Measurements from ENCODE around the gene BLOC1S3. TPM values are rescaled to one million over a fixed set of nuclear protein-coding genes. Genes with fewer than 3 reads are reported as not detected.

The BLOC1S3 gene, protein sequence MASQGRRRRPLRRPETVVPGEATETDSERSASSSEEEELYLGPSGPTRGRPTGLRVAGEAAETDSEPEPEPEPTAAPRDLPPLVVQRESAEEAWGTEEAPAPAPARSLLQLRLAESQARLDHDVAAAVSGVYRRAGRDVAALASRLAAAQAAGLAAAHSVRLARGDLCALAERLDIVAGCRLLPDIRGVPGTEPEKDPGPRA
- total RNA-seq = 6.9 TPM

DNA sequence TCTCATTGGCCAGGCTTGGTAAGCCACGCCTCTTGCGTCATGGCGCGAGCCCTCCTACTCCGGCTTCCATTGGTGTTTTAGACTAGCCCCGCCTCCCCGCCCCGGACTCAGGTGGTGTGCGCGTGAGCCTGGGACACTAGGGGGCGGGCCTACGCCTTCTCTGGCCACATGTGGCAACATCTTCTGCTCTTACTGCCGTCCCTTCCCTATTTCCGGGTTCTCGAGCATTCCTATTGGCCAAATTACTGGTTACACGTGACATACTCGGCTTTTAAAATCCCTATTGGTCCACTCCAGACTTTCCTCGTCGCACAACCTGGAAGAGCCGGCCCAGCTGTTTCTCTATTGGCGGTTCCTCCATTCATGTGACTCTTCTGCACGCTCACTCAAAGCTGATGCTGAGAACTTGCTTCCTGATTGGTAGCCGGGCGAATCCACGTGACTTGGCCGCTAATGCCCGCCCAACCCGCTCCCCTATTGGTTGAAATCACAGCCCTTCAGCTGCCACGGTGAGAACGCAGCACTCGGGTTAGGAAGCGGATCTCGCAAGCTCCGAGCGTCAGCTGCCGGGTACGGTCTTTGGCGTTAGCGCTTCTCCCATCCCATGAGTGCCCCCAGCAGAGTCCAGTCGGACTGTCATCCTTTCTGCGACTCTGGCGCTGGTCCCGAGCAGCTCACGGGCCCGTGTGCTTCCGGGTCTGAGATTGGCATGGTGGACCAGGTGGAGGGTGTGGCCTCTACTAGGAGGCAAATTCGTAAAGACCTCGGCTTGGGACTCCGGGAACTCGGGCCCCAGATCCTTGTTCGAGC is at the start of gene BLOC1S3:
Gene BLOC1S3 (plus strand): TSS at position 523 of the 810 bp plus-strand sequence. CDS start 513 bp downstream, outside the sequence.

DNA sequence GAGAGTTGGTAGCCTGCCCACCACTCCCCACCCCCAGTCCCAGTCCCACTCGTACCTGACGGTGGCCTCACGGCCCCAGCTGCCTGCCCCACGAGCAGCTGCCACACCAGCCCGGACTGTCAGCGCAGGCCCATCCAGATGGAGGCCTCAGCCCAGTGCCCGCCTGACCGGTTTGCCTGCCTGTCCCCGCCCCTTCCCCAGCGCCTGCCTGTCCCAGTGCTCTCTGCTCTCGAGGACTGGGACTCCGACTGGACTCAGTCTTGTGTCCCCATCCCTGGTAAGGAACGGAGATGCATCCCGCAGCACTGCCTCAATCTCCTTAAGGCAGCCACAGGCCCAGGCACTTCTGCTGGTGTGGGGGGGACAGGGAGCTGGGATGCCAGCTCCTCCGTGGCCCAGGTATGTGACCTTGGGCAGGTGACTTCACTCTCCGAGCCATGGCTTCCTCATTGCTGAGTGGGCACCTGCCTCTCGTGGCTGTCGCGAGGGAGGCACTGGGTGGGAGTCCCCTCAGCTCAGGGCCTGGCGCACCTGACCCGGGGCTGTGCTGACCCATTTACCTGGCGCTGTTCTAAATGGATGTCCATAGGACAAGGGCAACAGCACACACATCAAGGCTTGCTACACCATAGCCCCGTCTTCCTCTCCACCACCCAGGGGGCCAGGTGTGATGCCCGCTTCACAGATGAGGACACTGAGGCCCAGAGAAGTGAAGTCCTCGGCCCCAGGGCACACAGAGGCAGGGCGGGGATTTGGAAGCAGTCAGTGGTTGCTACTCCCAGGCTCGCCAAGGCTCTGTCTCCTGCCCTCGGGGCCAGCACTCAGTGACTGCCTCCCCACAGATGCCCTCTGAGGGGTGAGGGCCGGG is 17.5 kb upstream of the BLOC1S3 start, which contains the start of gene NKPD1:
Gene NKPD1 (minus strand): TSS at position 113 of the 868 bp plus-strand sequence. CDS start 832 bp downstream, outside the sequence.

DNA sequence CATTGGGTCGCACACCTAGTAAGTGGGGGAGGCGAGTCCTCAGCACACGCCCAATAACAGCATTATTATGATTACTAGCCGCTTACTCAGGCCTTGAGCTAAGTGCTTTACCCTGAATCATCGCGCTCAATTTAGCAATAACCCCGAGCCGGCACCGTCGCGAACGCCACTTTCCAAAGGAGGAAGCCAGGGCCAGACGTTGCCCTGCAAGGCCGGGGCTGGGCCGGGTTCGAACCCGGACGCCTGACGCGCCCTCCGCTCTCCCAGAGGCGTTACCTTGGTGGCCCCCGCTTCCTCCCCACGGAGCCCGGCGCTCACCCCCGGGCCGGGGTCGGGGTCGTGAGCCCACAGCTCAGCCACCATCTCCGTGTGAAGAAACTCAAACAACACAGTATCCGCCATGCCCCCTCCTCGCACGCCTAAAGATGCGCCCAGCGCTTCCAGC is 745 bp upstream of the BLOC1S3 start, which contains the start of gene TRAPPC6A:
Gene TRAPPC6A (minus strand): TSS at position 421 of the 445 bp plus-strand sequence. CDS start 19 bp downstream, at position 402.

Other genes with a start within 250 kb of the BLOC1S3 start
- gene APOC4, start 236.5 kb upstream of the BLOC1S3 start, total RNA-seq = not detected
- 1.2 TPM for gene APOC2, start 232.7 kb upstream of the BLOC1S3 start, total RNA-seq
- 92.5 TPM for gene CLPTM1, start 223.4 kb upstream of the BLOC1S3 start, total RNA-seq
- 14.4 TPM for gene RELB, start 177.3 kb upstream of the BLOC1S3 start, total RNA-seq
- 30.4 TPM for gene CLASRP, start 139.7 kb upstream of the BLOC1S3 start, total RNA-seq
- gene ZNF296, start 102.3 kb upstream of the BLOC1S3 start, total RNA-seq = 0.58 TPM
- 12.2 TPM for gene GEMIN7, start 99.5 kb upstream of the BLOC1S3 start, total RNA-seq
- 34.4 TPM for gene PPP1R37, start 85.6 kb upstream of the BLOC1S3 start, total RNA-seq
- gene NKPD1, start 17.8 kb upstream of the BLOC1S3 start, total RNA-seq = 0.12 TPM
- 23.9 TPM for gene TRAPPC6A, start 547 bp upstream of the BLOC1S3 start, total RNA-seq
- gene EXOC3L2, start 66.6 kb downstream of the BLOC1S3 start, total RNA-seq = 27.9 TPM
- 29.3 TPM for gene MARK4, start 72.5 kb downstream of the BLOC1S3 start, total RNA-seq
- gene CKM, start 144.1 kb downstream of the BLOC1S3 start, total RNA-seq = 1,004 TPM
- 4.0 TPM for gene KLC3, start 162.0 kb downstream of the BLOC1S3 start, total RNA-seq
- 20.7 TPM for gene ERCC2, start 191.8 kb downstream of the BLOC1S3 start, total RNA-seq
- gene PPP1R13L, start 226.3 kb downstream of the BLOC1S3 start, total RNA-seq = 8.8 TPM
- gene POLR1G, start 227.9 kb downstream of the BLOC1S3 start, total RNA-seq = 7.2 TPM
- 72.8 TPM for gene ERCC1, start 245.1 kb downstream of the BLOC1S3 start, total RNA-seq